ENCODE results near the gene NPAS2.

The NPAS2 gene

GRCh38 chr2:100789361-100789760, 30.6 kb upstream of the NPAS2 start:
- H3K4me1 ChIP-seq: peaks cover 0 to 24% (median 15%) of the 10 kb centered on the region in 4 donors
- H3K27ac ChIP-seq: no peak overlapping the region
- H3K9me3 ChIP-seq: no peaks in the 10 kb centered on the region
- intact Hi-C loops (cut with DNase I; ENCODE audit: low total_unique reads): no loop called here
- no peaks in the 10 kb centered on the region for H3K36me3 ChIP-seq
- H3K27me3 ChIP-seq: no peaks in the 10 kb centered on the region
- TF ChIP-seq CTCF (IDR thresholded peaks at IDR 0.05): no peak
- DNase-seq: no peak
- no peak overlapping the region for H3K4me3 ChIP-seq

- Histone ChIP-seq H3K9me3 (no peaks in the 10 kb centered on the region), H3K36me3 (no peaks in the 10 kb centered on the region), H3K4me1 (peaks cover 0 to 13% (median 8%) of the 10 kb centered on the region in 4 donors), H3K4me3 (no peak overlapping the region), H3K27me3 (peaks cover 0 to 2% of the 10 kb centered on the region in 2 donors), H3K27ac (no peak overlapping the region)
- no peak for DNase-seq
- intact Hi-C loops (cut with DNase I; ENCODE audit: low total_unique reads): no loop called here
- TF ChIP-seq CTCF (IDR thresholded peaks at IDR 0.05): no peak
Observed at GRCh38 chr2:100791294-100791935, 28.5 kb upstream of the NPAS2 start.

DNA sequence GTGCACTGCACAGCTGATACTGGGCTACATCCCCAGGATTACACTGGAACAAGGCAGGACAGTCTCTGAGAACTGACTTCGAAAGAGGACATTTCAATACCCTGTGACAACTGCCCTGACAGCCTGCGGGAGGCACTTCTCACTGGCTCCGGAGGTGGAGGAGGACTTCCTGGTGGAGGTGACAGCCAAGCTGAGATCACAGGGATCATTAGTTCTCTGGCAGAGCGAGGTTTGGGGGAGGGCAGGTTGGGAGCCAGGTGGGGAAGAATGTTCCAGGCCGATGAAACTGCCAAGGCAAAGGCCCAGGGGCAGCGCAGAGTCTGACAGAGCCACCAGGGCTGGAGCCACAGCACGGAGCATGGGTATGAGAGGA, 28.0 kb upstream of the NPAS2 start:
- H3K27ac ChIP-seq: no peak overlapping the region
- peaks cover 0 to 3% of the 10 kb centered on the region in 2 donors for H3K27me3 ChIP-seq
- H3K4me3 ChIP-seq: no peak overlapping the region
- TF ChIP-seq CTCF (IDR thresholded peaks at IDR 0.05): no peak
- H3K9me3 ChIP-seq: no peaks in the 10 kb centered on the region
- DNase-seq: no peak
- intact Hi-C loops (cut with DNase I; ENCODE audit: low total_unique reads): no loop called here
- H3K4me1 ChIP-seq: peaks cover 0 to 8% (median 3%) of the 10 kb centered on the region in 4 donors
- no peaks in the 10 kb centered on the region for H3K36me3 ChIP-seq

DNA sequence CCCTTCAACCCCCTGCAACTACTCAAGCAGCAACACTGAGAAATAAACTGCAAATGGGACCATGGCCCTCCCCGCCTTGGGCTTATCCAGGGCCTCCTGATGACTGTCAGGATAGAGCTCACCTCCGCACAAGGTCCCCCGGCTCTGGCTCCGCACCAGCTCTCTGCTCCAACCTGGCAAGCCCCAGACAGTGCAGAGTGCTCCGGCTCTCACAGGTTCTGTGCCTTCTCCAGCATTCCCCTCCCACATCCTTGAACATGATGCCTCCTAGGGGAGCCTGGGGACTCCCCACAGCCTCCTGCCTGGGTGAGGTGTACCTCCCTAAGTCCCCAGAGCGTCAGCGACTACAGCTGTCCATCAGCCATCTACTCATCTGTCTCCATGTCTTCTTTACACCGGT, 26.7 kb upstream of the NPAS2 start:
- intact Hi-C loops (cut with DNase I; ENCODE audit: low total_unique reads): no loop called here
- H3K4me1 ChIP-seq: no peaks in the 10 kb centered on the region
- no peak for TF ChIP-seq CTCF (IDR thresholded peaks at IDR 0.05)
- H3K36me3 ChIP-seq: no peaks in the 10 kb centered on the region
- H3K27ac ChIP-seq: no peak overlapping the region
- no peaks in the 10 kb centered on the region for H3K9me3 ChIP-seq
- DNase-seq: no peak
- no peak overlapping the region for H3K4me3 ChIP-seq
- H3K27me3 ChIP-seq: peaks cover 0 to 3% of the 10 kb centered on the region in 2 donors

GRCh38 chr2:100793982-100794381, 26.0 kb upstream of the NPAS2 start:
- Histone ChIP-seq H3K9me3 (no peaks in the 10 kb centered on the region), H3K4me1 (no peaks in the 10 kb centered on the region), H3K36me3 (no peaks in the 10 kb centered on the region), H3K27ac (no peak overlapping the region), H3K27me3 (peaks cover 0 to 3% of the 10 kb centered on the region in 2 donors), H3K4me3 (no peak overlapping the region)
- intact Hi-C loops (cut with DNase I; ENCODE audit: low total_unique reads): no loop called here
- no peak for DNase-seq
- TF ChIP-seq CTCF (IDR thresholded peaks at IDR 0.05): no peak

Data from tibial artery (tissue), 4 donors.